HEK293T (cell line): ENCODE measurements around the gene AP5Z1.

Experiments used
- CTCF ChIA-PET: fragments of 350-600 bp; formaldehyde crosslinking; extraction: SDS; loops from one replicate; lab custom pipeline; 2021; ENCODE audit warnings: antibody characterized with exemption, inconsistent platforms; lab: Yijun Ruan, JAX
- POLR2A ChIA-PET: fragments of 350-600 bp; formaldehyde crosslinking; extraction: SDS; loops from one replicate; lab custom pipeline; 2020; ENCODE audit warnings: antibody characterized with exemption, inconsistent platforms; lab: Yijun Ruan, JAX
- DNase-seq: peaks from one replicate; pipeline ENCODE4 v3.0.0; 2012; ENCODE audit warnings: mixed read lengths; ENCODE audit errors: extremely low spot score
- ARNT ChIP-seq: fragments of 450-650 bp; IDR thresholded peaks from 2 replicates; pipeline ENCODE4 v1.6.1; 2017; ENCODE audit warnings: mild to moderate bottlenecking
- BHLHE40 ChIP-seq: fragments of 450-650 bp; IDR thresholded peaks from 2 replicates; pipeline ENCODE4 v1.6.1; 2016; ENCODE audit warnings: mild to moderate bottlenecking, moderate library complexity, borderline replicate concordance
- CTBP1 ChIP-seq: fragments of 450-650 bp; IDR thresholded peaks from 2 replicates; pipeline ENCODE4 v1.6.1; 2016; ENCODE audit warnings: borderline replicate concordance
- ELF4 ChIP-seq: fragments of 450-650 bp; IDR thresholded peaks from 2 replicates; pipeline ENCODE4 v1.6.1; 2017; ENCODE audit warnings: antibody characterized with exemption
- FOXA1 ChIP-seq: fragments of 450-650 bp; IDR thresholded peaks from 2 replicates; pipeline ENCODE4 v1.6.1; 2016; ENCODE audit warnings: mild to moderate bottlenecking
- FOXK2 ChIP-seq: fragments of 450-650 bp; IDR thresholded peaks from 2 replicates; pipeline ENCODE4 v1.6.1; 2016; ENCODE audit warnings: mild to moderate bottlenecking
- FOXM1 ChIP-seq: fragments of 450-650 bp; IDR thresholded peaks from 2 replicates; pipeline ENCODE4 v1.6.1; 2017; ENCODE audit warnings: mild to moderate bottlenecking, borderline replicate concordance
- HDGF ChIP-seq: fragments of 450-650 bp; IDR thresholded peaks from 2 replicates; pipeline ENCODE4 v1.6.1; 2017; ENCODE audit warnings: antibody characterized with exemption, borderline replicate concordance
- L3MBTL2 ChIP-seq: fragments of 450-650 bp; conservative IDR thresholded peaks from 2 replicates; pipeline ENCODE4 v1.6.1; 2016; ENCODE audit warnings: mild to moderate bottlenecking
- LEF1 ChIP-seq: fragments of 450-650 bp; IDR thresholded peaks from 2 replicates; pipeline ENCODE4 v1.6.1; 2017; ENCODE audit warnings: mild to moderate bottlenecking, borderline replicate concordance
- NFRKB ChIP-seq: fragments of 450-650 bp; IDR thresholded peaks from 2 replicates; pipeline ENCODE4 v1.6.1; 2016; ENCODE audit warnings: mild to moderate bottlenecking, moderate library complexity
- SP1 ChIP-seq: fragments of 450-650 bp; IDR thresholded peaks from 2 replicates; pipeline ENCODE4 v1.6.1; 2017
- SUZ12 ChIP-seq: fragments of 450-650 bp; IDR thresholded peaks from 2 replicates; pipeline ENCODE4 v1.6.1; 2016; ENCODE audit warnings: mild to moderate bottlenecking
- TARDBP ChIP-seq: fragments of 450-650 bp; IDR thresholded peaks from 2 replicates; pipeline ENCODE4 v1.6.1; 2016
- ZNF384 ChIP-seq: fragments of 450-650 bp; IDR thresholded peaks from 2 replicates; pipeline ENCODE4 v1.6.1; 2016
- TF ChIP-seq, protein P1 (sequence below): fragments of 450-650 bp; IDR thresholded peaks from 2 replicates; pipeline ENCODE4 v1.6.1; 2016

AP5Z1 gene, protein sequence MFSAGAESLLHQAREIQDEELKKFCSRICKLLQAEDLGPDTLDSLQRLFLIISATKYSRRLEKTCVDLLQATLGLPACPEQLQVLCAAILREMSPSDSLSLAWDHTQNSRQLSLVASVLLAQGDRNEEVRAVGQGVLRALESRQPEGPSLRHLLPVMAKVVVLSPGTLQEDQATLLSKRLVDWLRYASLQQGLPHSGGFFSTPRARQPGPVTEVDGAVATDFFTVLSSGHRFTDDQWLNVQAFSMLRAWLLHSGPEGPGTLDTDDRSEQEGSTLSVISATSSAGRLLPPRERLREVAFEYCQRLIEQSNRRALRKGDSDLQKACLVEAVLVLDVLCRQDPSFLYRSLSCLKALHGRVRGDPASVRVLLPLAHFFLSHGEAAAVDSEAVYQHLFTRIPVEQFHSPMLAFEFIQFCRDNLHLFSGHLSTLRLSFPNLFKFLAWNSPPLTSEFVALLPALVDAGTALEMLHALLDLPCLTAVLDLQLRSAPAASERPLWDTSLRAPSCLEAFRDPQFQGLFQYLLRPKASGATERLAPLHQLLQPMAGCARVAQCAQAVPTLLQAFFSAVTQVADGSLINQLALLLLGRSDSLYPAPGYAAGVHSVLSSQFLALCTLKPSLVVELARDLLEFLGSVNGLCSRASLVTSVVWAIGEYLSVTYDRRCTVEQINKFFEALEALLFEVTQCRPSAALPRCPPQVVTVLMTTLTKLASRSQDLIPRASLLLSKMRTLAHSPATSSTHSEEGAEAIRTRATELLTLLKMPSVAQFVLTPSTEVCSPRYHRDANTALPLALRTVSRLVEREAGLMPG

DNA sequence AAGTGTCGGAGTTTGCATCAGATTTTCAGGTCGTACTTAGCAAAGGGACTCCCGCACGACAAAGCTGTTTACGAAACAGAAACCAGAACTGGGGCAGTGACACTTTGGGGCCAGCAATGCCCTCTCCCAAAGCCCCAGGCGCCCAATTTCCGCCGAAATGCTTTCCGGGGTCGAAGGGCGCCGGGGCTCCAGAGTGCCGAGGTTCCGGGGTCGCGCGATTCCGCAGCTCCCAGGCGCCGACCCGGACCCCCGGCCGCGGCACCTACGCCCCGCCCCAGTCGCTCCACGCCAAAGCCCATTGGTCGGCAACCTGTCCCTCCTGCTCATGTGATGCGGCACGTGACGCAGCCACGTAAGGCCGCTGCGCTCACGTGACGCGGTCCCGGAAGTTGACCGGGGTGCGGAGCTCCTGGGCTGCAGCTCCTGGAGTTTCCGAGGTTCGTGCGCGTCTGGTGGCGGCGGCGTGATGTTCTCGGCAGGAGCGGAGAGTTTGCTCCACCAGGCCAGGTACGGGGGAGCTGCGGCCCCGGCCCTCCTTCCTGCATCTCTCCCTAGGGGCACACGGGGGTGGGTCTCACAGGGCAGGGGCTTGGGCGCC, at the start of gene AP5Z1:
Gene AP5Z1, plus strand, starts transcription at position 374 of the 598 bp plus-strand sequence. Its CDS starts 93 bp downstream, at position 467.
- TF ChIP-seq FOXM1 (no peak), FOXK2 (no peak), L3MBTL2 (no peak; the same call in none of the 2 replicates), HDGF (no peak), SP1 (no peak), FOXA1 (no peak), TARDBP (no peak), ELF4 (peak; percentile 77), ARNT (no peak)
- TF ChIP-seq, protein P1, sequence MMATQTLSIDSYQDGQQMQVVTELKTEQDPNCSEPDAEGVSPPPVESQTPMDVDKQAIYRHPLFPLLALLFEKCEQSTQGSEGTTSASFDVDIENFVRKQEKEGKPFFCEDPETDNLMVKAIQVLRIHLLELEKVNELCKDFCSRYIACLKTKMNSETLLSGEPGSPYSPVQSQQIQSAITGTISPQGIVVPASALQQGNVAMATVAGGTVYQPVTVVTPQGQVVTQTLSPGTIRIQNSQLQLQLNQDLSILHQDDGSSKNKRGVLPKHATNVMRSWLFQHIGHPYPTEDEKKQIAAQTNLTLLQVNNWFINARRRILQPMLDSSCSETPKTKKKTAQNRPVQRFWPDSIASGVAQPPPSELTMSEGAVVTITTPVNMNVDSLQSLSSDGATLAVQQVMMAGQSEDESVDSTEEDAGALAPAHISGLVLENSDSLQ = peak; percentile 97
- CTCF ChIA-PET = no interaction called here
- peak; percentile 98 for DNase-seq
- POLR2A ChIA-PET = interaction anchor here (0.8 to 1.3 kb wide), 8 partner anchors 9 to 134 kb away, joined by 3 to 5 read pairs (median 3); no protein-coding TSS in a partner anchor

- ChIA-PET CTCF (interaction anchor here (0.5 kb wide), 1 partner anchor 515 kb away, joined by 4 read pairs; no protein-coding TSS in a partner anchor), POLR2A (interaction anchor here (2.0 kb wide), 1 partner anchor 9 kb away, joined by 5 read pairs; no protein-coding TSS in a partner anchor)
- no peak for DNase-seq
- TF ChIP-seq ELF4 = no peak
- no peak for TF ChIP-seq SP1
- no peak for TF ChIP-seq HDGF
- TF ChIP-seq, protein P1 = no peak
- TF ChIP-seq SUZ12 = no peak
- no peak for TF ChIP-seq LEF1
- no peak for TF ChIP-seq NFRKB
Measured at GRCh38 chr7:4725850-4726450, 49.5 kb upstream of the AP5Z1 start.

DNA sequence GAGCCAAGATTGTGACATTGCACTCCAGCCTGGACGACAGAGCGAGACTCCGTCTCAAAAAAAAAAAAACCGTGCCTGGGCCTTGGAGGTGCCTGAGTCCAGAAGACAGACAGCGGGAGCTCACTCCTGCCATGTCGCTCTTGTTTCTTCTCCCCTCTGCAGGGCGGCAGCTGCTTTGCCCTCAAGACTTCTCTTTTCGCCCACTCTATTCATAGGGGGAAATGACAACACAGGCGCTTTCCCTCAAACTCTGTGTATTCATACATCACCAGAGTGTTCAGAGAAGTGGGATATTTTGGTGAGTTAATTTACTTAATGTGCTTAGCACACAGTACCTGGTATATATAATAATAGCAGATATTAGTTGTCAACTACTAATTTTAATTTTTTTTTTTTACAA, 48.9 kb upstream of the AP5Z1 start:
- ChIA-PET CTCF (interaction anchor here (0.5 kb wide), 1 partner anchor 515 kb away, joined by 4 read pairs; no protein-coding TSS in a partner anchor), POLR2A (no interaction called here)
- TF ChIP-seq FOXK2 (no peak), HDGF (no peak), TARDBP (no peak), FOXA1 (no peak), SUZ12 (no peak), BHLHE40 (no peak), ZNF384 (no peak), LEF1 (no peak), ELF4 (no peak), ARNT (no peak), SP1 (no peak), FOXM1 (no peak), CTBP1 (no peak), L3MBTL2 (no peak), NFRKB (no peak)
- TF ChIP-seq, protein P1 = no peak
- no peak for DNase-seq

DNA sequence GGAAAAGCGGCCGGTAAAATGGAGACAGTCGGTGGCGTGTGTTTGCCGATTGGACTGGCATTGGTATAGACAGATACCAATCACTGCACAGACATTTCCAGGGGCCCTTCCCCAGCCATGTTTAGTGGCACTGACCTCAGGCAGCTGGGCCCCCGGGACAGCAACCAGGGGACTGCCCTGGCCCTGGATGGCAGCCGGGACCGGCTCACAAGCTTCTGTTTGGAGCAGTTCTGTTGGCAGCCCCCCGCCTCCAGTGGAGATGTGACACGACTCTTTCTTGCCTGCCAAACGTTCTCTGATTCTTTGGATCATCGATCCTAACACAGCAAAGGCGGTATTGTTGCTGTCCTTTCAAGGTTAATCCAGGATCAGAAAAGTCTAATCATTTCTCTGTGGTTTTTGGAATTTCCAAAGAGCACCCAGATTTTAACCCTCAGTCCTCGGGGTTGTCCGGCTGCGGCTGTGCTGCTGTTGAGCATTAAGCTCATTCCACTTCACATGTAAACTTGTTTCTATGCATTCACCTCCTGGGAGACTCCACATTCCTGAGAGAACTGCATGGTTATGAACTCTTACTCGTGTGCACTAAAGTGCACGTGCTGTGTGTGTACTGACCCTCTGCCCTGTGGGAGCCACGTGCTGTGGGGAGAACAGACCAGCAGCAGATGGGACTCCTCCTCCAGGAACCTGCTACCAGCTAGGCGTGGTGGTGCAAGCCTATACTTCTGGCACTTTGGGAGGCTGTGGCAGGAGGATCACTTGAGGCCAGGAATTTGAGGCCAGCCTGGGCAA, 47.3 kb upstream of the AP5Z1 start:
- TF ChIP-seq, protein P1 = no peak
- TF ChIP-seq ARNT (no peak), HDGF (no peak), FOXM1 (no peak)
- no peak for DNase-seq
- POLR2A ChIA-PET = no interaction called here
- CTCF ChIA-PET = no interaction called here
